SKM-1 treated with dmso at 0.1 percent for 144 hours (cell line): Measurements from ENCODE around the gene SCFD2.

ENCODE experiments used
- DNase-seq: peaks from one replicate; lab custom pipeline; 2025; ENCODE audit not compliant: unreplicated experiment; lab: John Stamatoyannopoulos, UW

SCFD2 gene

DNA sequence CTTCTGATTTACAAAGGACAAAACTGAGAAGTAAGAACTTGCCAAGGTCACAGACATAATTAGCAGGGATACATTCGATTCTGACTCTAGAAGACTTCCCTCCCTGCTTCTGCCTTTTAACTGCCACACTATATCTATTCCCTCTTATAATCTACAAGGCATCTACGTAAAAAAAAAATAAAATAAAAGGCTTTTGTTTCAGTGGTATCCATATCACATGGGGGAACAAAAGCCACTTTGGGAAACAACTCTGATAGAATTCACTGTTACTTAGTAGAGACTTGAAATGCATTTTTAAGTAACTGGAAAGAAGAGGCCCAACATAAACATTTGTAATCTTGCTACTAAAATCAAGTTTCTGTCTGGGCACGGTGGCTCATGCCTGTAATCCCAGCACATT lies 247.2 kb downstream of the SCFD2 start:
- no peak for DNase-seq

DNA sequence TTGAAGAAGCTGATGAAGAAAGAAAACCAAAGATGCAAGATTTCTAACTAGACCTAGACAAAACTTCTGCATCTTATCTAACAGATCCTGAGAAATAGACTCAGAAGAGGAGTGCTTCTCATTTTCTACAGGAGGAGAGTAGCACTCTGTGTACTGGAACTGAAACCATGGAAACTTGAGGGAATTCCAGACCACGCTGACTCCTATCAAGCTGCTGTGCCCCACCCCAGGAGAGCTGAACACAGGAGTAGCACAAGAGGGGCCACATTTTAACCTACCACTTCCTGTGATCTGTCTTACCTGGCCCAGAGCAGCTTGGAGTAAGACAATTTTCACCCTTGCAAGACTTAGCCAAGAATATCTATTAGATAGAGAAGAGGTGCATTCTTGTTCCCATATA lies 248.9 kb downstream of the SCFD2 start:
- DNase-seq, result no peak

DNA sequence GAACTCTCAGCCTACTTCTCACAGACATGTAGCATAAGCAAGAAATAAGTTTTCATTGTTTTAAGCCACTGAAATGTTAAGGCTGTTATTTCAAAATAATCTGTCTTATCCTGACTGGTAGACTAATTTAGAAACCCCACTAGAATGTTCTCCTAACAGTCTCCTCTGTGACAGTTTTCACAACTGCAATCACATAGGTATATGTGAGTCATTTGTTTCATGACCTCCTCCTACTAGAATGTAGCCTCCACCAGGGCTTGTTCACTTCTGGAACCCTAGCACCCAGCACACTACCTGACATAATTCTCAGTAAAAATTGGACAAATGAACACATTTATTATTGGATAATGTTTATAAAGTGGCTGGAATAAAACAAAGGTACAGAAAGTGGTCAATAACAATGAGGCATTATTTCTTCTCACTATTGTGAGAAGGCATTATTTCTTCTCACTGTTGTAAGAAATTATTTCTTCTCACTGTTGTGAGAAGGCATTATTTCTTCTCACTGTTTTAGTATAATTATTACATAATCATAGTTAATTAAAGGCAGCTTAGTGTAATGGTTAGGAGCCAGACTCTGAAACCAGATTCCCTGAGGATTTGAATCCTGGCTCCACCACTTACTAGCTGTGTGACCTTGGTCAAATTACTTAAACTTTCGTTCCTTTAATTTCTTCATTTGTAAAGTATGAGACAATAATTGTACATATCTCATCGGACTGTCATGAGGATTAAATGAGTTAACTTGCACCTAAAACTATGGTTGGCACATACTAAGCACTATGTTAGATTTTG lies 252.2 kb downstream of the SCFD2 start:
- DNase-seq, result no peak

GRCh38 chr4:53105313-53105712 lies 260.5 kb downstream of the SCFD2 start:
- DNase-seq, result no peak

GRCh38 chr4:53103481-53103880 lies 262.4 kb downstream of the SCFD2 start:
- no peak for DNase-seq

GRCh38 chr4:53101191-53101581 lies 264.7 kb downstream of the SCFD2 start:
- DNase-seq, result no peak

DNA sequence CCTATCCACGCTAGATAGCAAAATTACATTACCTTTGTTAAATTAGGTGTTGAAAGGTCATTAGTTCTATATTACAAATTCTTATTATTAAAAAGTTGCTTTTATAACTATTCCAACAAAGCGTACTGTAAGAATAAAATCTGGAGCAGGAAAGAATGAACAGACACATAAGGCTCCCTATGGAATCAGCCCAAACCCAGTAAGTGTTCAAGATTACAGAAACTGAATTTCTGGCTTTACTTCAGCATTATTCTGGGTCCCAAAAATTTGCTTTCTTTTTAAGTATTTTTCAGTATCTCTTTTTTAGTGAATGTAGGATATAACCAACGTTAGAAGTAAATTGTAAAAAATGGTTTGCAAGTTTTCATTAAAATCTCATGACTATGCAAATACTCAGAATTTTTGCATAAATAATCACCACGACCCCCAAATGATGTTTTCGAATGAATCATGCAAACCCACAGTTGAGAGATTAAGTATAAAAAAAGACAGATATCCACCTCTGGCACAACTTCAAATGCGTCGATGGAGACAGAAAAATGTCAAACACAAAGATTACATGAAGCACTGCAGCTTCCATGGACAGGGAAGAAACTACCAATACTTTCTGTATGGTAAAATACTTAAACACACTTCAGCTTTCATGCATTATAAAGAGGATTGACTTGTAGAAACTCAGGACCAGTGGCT lies 265.2 kb downstream of the SCFD2 start:
- no peak for DNase-seq

GRCh38 chr4:53098681-53099121 lies 267.2 kb downstream of the SCFD2 start:
- no peak for DNase-seq

DNA sequence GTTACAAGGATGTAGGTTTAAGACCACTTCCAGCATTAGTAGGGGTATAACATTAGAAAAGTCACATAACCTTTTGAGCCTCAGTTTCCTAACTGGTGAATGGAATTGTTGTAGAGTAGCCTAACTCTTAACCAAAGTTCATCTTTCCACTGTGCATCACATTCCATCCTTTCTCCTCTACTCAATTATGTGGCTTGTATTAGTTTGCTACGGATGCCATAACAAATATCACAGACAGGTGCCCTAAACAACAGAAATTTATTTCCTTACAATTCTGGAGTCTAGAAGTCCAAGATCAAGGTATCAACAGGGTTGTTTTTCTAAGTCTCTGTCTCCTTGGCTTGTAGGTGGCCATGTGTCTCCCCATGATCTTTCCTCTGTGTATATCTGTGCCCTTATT lies 271.8 kb downstream of the SCFD2 start:
- DNase-seq, result no peak

- DNase-seq, result no peak
Observed at GRCh38 chr4:53089936-53090729, 275.7 kb downstream of the SCFD2 start.

- no peak for DNase-seq
Observed at GRCh38 chr4:53088152-53088551, 277.7 kb downstream of the SCFD2 start.

- no peak for DNase-seq
Observed at GRCh38 chr4:53076374-53076958, 289.4 kb downstream of the SCFD2 start.

DNA sequence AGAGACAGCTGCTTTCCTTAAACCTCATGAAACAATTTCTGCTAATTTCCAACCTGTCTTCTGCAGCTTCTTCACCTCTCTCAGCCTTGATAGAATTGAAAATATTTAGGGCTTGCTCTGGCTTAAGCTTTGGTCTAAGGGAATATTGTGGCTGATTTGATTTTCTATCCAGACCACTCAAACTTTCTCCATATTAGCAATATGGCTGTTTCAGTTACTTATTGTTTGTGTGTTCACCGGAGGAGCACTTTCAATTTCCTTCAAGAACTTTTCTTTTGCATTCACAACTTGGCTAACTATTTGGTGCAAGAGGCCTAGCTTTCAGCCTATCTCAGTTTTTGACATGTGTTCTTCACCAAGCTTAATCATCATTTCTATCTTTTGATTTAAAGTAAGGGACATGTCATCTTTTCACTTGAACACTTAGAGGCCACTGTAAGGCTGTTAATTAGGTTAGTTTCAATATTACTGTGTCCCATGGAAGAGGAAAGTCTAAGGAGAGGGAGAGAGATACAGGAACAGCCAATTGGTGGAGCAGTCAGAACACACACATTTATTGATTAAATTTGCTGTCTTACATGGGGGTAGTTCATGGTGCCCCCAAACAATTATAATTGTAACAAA lies 290.6 kb downstream of the SCFD2 start:
- no peak for DNase-seq

DNA sequence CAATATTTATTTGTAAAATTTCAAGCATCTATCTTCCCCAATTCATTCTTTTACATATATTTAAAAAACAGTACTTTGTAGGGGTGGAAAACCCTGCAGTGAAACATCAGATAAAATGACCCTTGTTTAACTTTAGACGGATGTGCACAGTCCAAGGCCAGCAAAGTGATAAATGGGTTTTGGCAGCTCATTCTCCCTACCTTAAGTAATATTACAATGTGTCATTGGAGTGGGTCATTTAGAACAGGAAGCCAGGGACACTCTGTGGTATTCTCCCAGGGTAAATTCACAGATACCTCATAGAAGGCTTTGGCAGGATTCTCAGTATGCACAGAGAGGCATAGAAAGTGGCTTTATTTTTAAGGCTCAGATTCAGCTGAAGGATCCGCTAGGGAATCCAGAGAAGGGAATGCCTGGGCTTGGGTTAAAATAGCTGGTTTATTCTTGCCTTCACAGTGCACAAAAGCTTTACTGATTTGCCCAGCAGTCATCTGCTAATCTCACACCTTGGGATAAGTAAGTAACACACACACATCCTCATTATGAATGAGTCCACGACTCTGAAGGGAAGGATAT lies 297.0 kb downstream of the SCFD2 start:
- no peak for DNase-seq

- no peak for DNase-seq
Observed at GRCh38 chr4:53067125-53067802, 298.6 kb downstream of the SCFD2 start.

- no peak for DNase-seq
Observed at GRCh38 chr4:53066155-53066554, 299.7 kb downstream of the SCFD2 start.

DNA sequence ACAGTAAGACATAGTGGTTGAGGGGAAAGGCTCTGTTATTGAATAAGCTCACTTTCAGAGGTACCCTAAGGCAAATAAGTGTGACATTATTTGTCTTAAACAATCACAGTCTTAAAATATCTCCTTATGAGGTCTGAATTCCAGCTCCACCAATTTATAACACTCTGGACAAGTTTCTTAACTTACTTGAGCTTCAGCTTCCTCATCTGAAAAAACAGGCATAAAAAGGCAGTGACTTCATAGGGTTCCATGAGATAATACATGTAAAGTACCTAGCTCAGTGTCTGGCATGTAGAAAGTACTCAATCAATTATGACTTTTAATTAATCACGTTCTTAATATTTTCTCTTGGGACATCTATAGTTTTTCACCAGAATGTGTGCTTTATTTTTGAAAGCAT lies 301.3 kb downstream of the SCFD2 start:
- DNase-seq, result no peak

- DNase-seq, result no peak
Observed at GRCh38 chr4:53061091-53061850, 304.6 kb downstream of the SCFD2 start.

DNA sequence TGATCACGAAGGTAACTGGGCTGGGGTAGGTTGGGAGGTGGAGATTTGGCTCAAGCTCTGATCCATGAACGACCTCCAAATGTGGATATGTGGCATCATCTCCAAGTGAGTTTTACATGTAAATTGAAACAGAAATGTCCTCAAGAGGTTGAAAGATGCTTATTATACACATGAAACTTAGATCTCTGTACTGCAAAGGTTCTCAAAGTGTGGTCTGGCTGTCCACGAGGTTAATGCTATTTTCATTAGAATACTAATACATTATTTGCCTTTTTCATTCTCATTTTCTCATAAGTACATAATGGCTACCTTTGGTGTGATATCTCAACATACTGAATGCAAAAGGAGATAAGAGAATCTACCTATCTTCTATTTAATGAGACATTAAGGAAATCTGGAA lies 305.6 kb downstream of the SCFD2 start:
- DNase-seq, result no peak
